B cell (primary cell): Measurements from ENCODE around the gene NPFF.

ENCODE experiments used
- CTCF ChIP-seq: fragments of 200-600 bp; IDR thresholded peaks from one replicate; pipeline ENCODE4 v1.8.0; 2022; ENCODE audit warnings: antibody characterized with exemption, mild to moderate bottlenecking
- EZH2 ChIP-seq: IDR thresholded peaks from 2 replicates; pipeline ENCODE4 v1.6.1; 2012; ENCODE audit warnings: borderline replicate concordance, low read depth, mild to moderate bottlenecking, moderate library complexity, low read length; ENCODE audit not compliant: insufficient read depth, poor library complexity, severe bottlenecking

DNA sequence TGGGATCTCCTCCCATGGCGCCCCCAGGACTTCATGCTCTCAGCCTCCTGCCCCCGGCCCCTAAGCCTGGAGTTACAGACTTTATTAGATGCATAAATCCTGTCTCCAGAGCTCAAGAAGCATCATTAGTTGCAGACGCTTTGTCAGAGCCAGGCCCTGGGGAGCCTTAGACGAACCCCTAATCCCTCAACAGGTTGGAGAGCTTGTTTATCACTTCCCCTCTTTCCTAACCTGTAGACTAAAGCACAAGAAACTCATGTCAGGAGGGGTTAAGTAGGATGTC is 260 bp upstream of the NPFF start:
- TF ChIP-seq EZH2: no peak
- no peak for TF ChIP-seq CTCF
